ENCODE results near the gene TMEM59L.

DNA sequence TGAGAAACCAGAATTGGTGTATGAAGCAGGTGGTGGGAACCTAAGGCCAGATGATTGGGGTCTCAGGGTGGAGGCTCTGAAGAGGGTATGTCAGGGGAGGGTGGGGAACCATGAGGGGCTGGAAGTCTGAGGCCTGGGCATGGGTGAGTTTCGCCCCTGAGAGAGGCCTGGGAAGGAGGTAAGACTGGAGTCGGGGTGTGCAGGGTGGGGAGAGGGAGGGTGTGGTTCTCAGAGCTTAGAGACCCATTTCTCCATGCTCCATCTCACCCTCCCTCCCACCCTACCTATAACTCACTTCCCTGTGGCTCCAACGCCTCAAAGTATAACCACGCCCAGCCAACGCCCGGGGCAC, 23.1 kb downstream of the TMEM59L start:
- no peak for TF ChIP-seq RFX5 (IDR thresholded peaks at IDR 0.05; ENCODE audit: low read depth, low read length)
- no peak for TF ChIP-seq POLR2A (IDR thresholded peaks at IDR 0.05; ENCODE audit: insufficient read depth in 1 of 2, low read depth in 2 of 2, low read length in 2 of 2)
- TF ChIP-seq, protein P1, sequence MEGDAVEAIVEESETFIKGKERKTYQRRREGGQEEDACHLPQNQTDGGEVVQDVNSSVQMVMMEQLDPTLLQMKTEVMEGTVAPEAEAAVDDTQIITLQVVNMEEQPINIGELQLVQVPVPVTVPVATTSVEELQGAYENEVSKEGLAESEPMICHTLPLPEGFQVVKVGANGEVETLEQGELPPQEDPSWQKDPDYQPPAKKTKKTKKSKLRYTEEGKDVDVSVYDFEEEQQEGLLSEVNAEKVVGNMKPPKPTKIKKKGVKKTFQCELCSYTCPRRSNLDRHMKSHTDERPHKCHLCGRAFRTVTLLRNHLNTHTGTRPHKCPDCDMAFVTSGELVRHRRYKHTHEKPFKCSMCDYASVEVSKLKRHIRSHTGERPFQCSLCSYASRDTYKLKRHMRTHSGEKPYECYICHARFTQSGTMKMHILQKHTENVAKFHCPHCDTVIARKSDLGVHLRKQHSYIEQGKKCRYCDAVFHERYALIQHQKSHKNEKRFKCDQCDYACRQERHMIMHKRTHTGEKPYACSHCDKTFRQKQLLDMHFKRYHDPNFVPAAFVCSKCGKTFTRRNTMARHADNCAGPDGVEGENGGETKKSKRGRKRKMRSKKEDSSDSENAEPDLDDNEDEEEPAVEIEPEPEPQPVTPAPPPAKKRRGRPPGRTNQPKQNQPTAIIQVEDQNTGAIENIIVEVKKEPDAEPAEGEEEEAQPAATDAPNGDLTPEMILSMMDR (CRISPR knock-in tag; IDR thresholded peaks at IDR 0.05), result no peak
- TF ChIP-seq, protein P2, sequence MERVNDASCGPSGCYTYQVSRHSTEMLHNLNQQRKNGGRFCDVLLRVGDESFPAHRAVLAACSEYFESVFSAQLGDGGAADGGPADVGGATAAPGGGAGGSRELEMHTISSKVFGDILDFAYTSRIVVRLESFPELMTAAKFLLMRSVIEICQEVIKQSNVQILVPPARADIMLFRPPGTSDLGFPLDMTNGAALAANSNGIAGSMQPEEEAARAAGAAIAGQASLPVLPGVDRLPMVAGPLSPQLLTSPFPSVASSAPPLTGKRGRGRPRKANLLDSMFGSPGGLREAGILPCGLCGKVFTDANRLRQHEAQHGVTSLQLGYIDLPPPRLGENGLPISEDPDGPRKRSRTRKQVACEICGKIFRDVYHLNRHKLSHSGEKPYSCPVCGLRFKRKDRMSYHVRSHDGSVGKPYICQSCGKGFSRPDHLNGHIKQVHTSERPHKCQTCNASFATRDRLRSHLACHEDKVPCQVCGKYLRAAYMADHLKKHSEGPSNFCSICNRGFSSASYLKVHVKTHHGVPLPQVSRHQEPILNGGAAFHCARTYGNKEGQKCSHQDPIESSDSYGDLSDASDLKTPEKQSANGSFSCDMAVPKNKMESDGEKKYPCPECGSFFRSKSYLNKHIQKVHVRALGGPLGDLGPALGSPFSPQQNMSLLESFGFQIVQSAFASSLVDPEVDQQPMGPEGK (CRISPR knock-in tag; IDR thresholded peaks at IDR 0.05), result no peak
- TF ChIP-seq, protein P3, sequence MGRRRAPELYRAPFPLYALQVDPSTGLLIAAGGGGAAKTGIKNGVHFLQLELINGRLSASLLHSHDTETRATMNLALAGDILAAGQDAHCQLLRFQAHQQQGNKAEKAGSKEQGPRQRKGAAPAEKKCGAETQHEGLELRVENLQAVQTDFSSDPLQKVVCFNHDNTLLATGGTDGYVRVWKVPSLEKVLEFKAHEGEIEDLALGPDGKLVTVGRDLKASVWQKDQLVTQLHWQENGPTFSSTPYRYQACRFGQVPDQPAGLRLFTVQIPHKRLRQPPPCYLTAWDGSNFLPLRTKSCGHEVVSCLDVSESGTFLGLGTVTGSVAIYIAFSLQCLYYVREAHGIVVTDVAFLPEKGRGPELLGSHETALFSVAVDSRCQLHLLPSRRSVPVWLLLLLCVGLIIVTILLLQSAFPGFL (CRISPR knock-in tag; IDR thresholded peaks at IDR 0.05), result no peak
- no peak for TF ChIP-seq FOXA3 (CRISPR knock-in tag; IDR thresholded peaks at IDR 0.05)
- no peak for TF ChIP-seq SP1 (IDR thresholded peaks at IDR 0.05)
- TF ChIP-seq SP1 (CRISPR knock-in tag; IDR thresholded peaks at IDR 0.05), result no peak
- no peak for TF ChIP-seq CCAR2 (optimal IDR thresholded peaks at IDR 0.05; ENCODE audit: low read depth, low read length)
- TF ChIP-seq POLR2AphosphoS5 (IDR thresholded peaks at IDR 0.05; ENCODE audit: low read depth, low read length), result no peak
- no peak for TF ChIP-seq FOXK2 (IDR thresholded peaks at IDR 0.05)
- TF ChIP-seq SCMH1 (CRISPR knock-in tag; IDR thresholded peaks at IDR 0.05; ENCODE audit: borderline replicate concordance), result no peak
- TF ChIP-seq, protein P4, sequence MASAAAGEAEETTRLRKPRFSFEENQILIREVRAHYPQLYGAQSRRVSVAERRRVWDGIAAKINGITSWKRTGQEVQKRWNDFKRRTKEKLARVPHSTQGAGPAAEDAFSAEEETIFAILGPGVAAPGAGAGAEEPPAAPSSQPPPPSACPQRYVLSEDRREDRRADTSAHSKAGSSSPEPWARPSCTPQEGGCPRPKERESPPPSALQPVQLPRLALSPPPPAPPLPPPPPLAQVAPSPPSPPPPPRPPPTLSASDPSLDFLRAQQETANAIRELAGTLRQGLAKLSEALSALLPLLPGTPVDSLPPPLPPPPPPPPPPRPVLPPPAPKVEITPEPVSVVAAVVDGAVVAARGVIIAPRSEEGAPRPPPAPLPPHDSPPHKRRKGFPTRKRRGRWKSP (CRISPR knock-in tag; IDR thresholded peaks at IDR 0.05), result no peak
- TF ChIP-seq MZF1 (CRISPR knock-in tag; IDR thresholded peaks at IDR 0.05; ENCODE audit: borderline replicate concordance), result no peak
- TF ChIP-seq LCORL (IDR thresholded peaks at IDR 0.05), result no peak
- TF ChIP-seq LCORL (CRISPR knock-in tag; IDR thresholded peaks at IDR 0.05), result no peak
